Neural progenitor cell (in vitro differentiated cells): Measurements from ENCODE around the gene CBLB.

Experiments used
- EZH2 ChIP-seq: fragments of 200-600 bp; sonication (generic); IDR thresholded peaks from 2 replicates; pipeline ENCODE4 v1.6.1; 2017; ENCODE audit warnings: antibody characterized with exemption, mild to moderate bottlenecking, moderate library complexity
- EZH2phosphoT487 ChIP-seq: fragments of 200-600 bp; sonication (generic); IDR thresholded peaks from 2 replicates; pipeline ENCODE4 v1.6.1; 2017; ENCODE audit warnings: antibody characterized with exemption
- TF ChIP-seq, protein P1 (sequence below): fragments of 200-600 bp; sonication (generic); IDR thresholded peaks from 2 replicates; pipeline ENCODE4 v1.5.1; 2017; ENCODE audit warnings: antibody characterized with exemption, mild to moderate bottlenecking

- TF ChIP-seq, protein P1, sequence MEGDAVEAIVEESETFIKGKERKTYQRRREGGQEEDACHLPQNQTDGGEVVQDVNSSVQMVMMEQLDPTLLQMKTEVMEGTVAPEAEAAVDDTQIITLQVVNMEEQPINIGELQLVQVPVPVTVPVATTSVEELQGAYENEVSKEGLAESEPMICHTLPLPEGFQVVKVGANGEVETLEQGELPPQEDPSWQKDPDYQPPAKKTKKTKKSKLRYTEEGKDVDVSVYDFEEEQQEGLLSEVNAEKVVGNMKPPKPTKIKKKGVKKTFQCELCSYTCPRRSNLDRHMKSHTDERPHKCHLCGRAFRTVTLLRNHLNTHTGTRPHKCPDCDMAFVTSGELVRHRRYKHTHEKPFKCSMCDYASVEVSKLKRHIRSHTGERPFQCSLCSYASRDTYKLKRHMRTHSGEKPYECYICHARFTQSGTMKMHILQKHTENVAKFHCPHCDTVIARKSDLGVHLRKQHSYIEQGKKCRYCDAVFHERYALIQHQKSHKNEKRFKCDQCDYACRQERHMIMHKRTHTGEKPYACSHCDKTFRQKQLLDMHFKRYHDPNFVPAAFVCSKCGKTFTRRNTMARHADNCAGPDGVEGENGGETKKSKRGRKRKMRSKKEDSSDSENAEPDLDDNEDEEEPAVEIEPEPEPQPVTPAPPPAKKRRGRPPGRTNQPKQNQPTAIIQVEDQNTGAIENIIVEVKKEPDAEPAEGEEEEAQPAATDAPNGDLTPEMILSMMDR: no peak
- TF ChIP-seq EZH2phosphoT487: no peak
- TF ChIP-seq EZH2: no peak
These were observed 25.9 kb downstream of the CBLB start for GRCh38 chr3:105842943-105843342.
